ENCODE data around the gene ZDHHC24.
"Not testable (repeated sequence)": the region's sequence is repeated elsewhere in the genome, so short reads cannot be mapped to it uniquely, and the experiment has no call there.

Gene ZDHHC24

DNA sequence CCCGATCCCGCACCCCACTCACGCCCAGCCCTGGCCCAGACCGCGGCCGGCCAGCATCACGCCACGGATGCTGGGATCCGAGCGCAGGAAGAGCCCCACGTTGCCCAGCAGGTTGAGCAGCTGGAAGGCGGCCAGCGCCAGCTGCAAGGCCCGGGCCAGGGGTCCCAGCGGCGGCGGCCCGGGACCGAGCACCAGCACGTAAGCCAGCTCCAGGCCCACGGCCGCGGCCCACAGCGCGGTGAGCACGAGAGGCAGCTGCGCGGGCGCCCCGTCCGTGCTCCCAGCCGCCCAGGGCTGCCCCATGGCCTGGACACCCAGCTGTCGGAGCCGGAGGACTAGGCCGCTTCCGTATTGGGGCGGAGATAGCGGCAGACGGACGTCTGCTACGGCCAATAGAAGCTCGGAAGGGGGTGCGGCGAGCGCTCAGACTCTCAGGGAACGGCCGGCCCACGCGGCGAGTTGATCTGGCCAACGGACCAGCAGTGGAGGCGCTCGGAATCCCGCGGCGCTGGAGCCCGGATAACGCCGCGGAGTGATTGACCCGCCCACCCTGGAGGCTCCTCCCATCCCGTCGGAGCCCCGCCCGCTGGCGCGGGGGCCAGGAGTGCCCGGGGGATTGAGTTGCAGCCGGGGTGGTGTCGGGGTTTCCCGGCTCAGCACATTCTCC lies at the start of gene ZDHHC24:
TSS of gene ZDHHC24 (minus strand) at position 348 of the 667 bp plus-strand sequence. CDS start at position 303, 45 bp downstream.
- Histone ChIP-seq H3K9me3 (replicated peaks in 1 of 11) (no peaks in the 10 kb centered on the region), H3K4me2 (peak within 1 kb of the TSS; percentile 82 to 99 (median 96)), H3K27ac (peak within 1 kb of the TSS; percentile 76 to 96 (median 92); a peak in 21 of 22 replicates), H3K27me3 (no peaks in the 10 kb centered on the region), H3K36me3 (peaks cover 11 to 25% (median 22%) of the 10 kb centered on the region in 11 experiments; a peak in 19 of 22 replicates), H3K9ac (peak within 1 kb of the TSS; percentile 91 to 98 (median 94)), H3K4me1 (peaks cover 34 to 57% (median 47%) of the 10 kb centered on the region in 10 experiments), H3K4me3 (peak within 1 kb of the TSS; percentile 84 to 98 (median 94)), H4K20me1 (peaks cover 0 to 23% (median 0%) of the 10 kb centered on the region in 11 experiments; a peak in 3 of 22 replicates)
- no peak for TF ChIP-seq Cebpa-rat (IDR thresholded peaks at IDR 0.05)

GRCh38 chr11:66595245-66595904 lies 49.5 kb upstream of the ZDHHC24 start:
- peaks cover 2 to 21% (median 8%) of the 10 kb centered on the region in 11 experiments; a peak in 13 of 22 replicates for H4K20me1 ChIP-seq
- peak overlapping the region; percentile 57 to 89 (median 77); a peak in 21 of 22 replicates for H3K27ac ChIP-seq
- H3K4me2 ChIP-seq: peak overlapping the region; percentile 90 to 99 (median 95)
- TF ChIP-seq Cebpa-rat (IDR thresholded peaks at IDR 0.05): 0 out of 22 replicates have a peak, but pooled peaks of 1 of the 11 experiments have one; percentile 6
- no peaks in the 10 kb centered on the region for H3K27me3 ChIP-seq
- peak overlapping the region; percentile 13 to 69 (median 34); a peak in 17 of 20 replicates for H3K4me3 ChIP-seq
- H3K9me3 ChIP-seq (replicated peaks in 1 of 11): peaks cover 0 to 15% (median 8%) of the 10 kb centered on the region in 11 experiments; a peak in 16 of 22 replicates
- peaks cover 60 to 82% (median 74%) of the 10 kb centered on the region in 10 experiments for H3K4me1 ChIP-seq
- peaks cover 11 to 21% (median 16%) of the 10 kb centered on the region in 11 experiments for H3K36me3 ChIP-seq
- H3K9ac ChIP-seq: peak overlapping the region; percentile 49 to 87 (median 68)

- peak overlapping the region; percentile 90 to 99 (median 95) for H3K4me2 ChIP-seq
- H3K27ac ChIP-seq: peak overlapping the region; percentile 70 to 89 (median 79)
- H3K27me3 ChIP-seq: no peaks in the 10 kb centered on the region
- peak overlapping the region; percentile 72 to 92 (median 85) for H3K9ac ChIP-seq
- peaks cover 0 to 16% (median 6%) of the 10 kb centered on the region in 11 experiments; a peak in 7 of 22 replicates for H4K20me1 ChIP-seq
- H3K36me3 ChIP-seq: peaks cover 0 to 4% (median 0%) of the 10 kb centered on the region in 11 experiments; a peak in 6 of 22 replicates
- H3K9me3 ChIP-seq (replicated peaks in 1 of 11): peaks cover 0 to 29% (median 17%) of the 10 kb centered on the region in 11 experiments; a peak in 17 of 22 replicates
- no peak for TF ChIP-seq Cebpa-rat (IDR thresholded peaks at IDR 0.05)
- peak overlapping the region; percentile 61 to 79 (median 71) for H3K4me3 ChIP-seq
- peaks cover 45 to 66% (median 60%) of the 10 kb centered on the region in 10 experiments for H3K4me1 ChIP-seq
Measured at GRCh38 chr11:66593650-66594049, 47.8 kb upstream of the ZDHHC24 start.

GRCh38 chr11:66593303-66593635 lies 47.4 kb upstream of the ZDHHC24 start:
- Histone ChIP-seq H3K4me2 (peak overlapping the region; percentile 90 to 99 (median 95)), H4K20me1 (peaks cover 0 to 16% (median 6%) of the 10 kb centered on the region in 11 experiments; a peak in 6 of 22 replicates), H3K4me3 (peak overlapping the region; percentile 61 to 79 (median 71)), H3K9me3 (replicated peaks in 1 of 11) (peaks cover 0 to 29% (median 17%) of the 10 kb centered on the region in 11 experiments; a peak in 17 of 22 replicates), H3K27me3 (no peaks in the 10 kb centered on the region), H3K9ac (peak overlapping the region; percentile 72 to 92 (median 85)), H3K4me1 (peaks cover 45 to 66% (median 60%) of the 10 kb centered on the region in 10 experiments), H3K36me3 (peaks cover 0 to 4% (median 0%) of the 10 kb centered on the region in 11 experiments; a peak in 3 of 22 replicates), H3K27ac (peak overlapping the region; percentile 70 to 89 (median 79))
- no peak for TF ChIP-seq Cebpa-rat (IDR thresholded peaks at IDR 0.05)

GRCh38 chr11:66592457-66593302 lies 46.8 kb upstream of the ZDHHC24 start, which contains the start of the genes CCDC87 and CCS:
Gene CCDC87 (minus strand): TSS chr11:66593063. CDS start chr11:66593015, 48 bp downstream.
Gene CCS (plus strand): TSS chr11:66593185. CDS start chr11:66593262, 77 bp downstream.
- Histone ChIP-seq H3K36me3 (peaks cover 0 to 4% (median 0%) of the 10 kb centered on the region in 11 experiments; a peak in 3 of 22 replicates), H3K4me3 (peak within 1 kb of the TSS; percentile 61 to 79 (median 71)), H3K27ac (peak within 1 kb of the TSS; percentile 70 to 89 (median 79)), H3K4me1 (peaks cover 45 to 66% (median 60%) of the 10 kb centered on the region in 10 experiments), H4K20me1 (peaks cover 0 to 16% (median 6%) of the 10 kb centered on the region in 11 experiments; a peak in 6 of 22 replicates), H3K27me3 (no peaks in the 10 kb centered on the region), H3K9ac (peak within 1 kb of the TSS; percentile 72 to 92 (median 85)), H3K9me3 (replicated peaks in 1 of 11) (peaks cover 0 to 29% (median 17%) of the 10 kb centered on the region in 11 experiments; a peak in 17 of 22 replicates), H3K4me2 (peak within 1 kb of the TSS; percentile 90 to 99 (median 95))
- TF ChIP-seq Cebpa-rat (IDR thresholded peaks at IDR 0.05): no peak

GRCh38 chr11:66591175-66591574 lies 45.3 kb upstream of the ZDHHC24 start:
- Histone ChIP-seq H3K4me2 (peak overlapping the region in 8 of 11 experiments; percentile 90 to 98 (median 94); a peak in 12 of 22 replicates), H3K4me3 (no peak overlapping the region), H3K27ac (no peak overlapping the region), H4K20me1 (peaks cover 0 to 16% (median 6%) of the 10 kb centered on the region in 11 experiments; a peak in 6 of 22 replicates), H3K27me3 (no peaks in the 10 kb centered on the region), H3K4me1 (peaks cover 36 to 57% (median 52%) of the 10 kb centered on the region in 10 experiments), H3K9me3 (replicated peaks in 1 of 11) (peaks cover 0 to 31% (median 17%) of the 10 kb centered on the region in 11 experiments; a peak in 18 of 22 replicates), H3K9ac (no peak overlapping the region), H3K36me3 (no peaks in the 10 kb centered on the region)
- no peak for TF ChIP-seq Cebpa-rat (IDR thresholded peaks at IDR 0.05)

GRCh38 chr11:66589996-66590675 lies 44.3 kb upstream of the ZDHHC24 start:
- no peak overlapping the region for H3K9ac ChIP-seq

GRCh38 chr11:66589315-66589714 lies 43.5 kb upstream of the ZDHHC24 start:
- Histone ChIP-seq H3K4me1 (peaks cover 18 to 38% (median 33%) of the 10 kb centered on the region in 10 experiments), H3K9me3 (replicated peaks in 1 of 11) (peaks cover 0 to 32% (median 17%) of the 10 kb centered on the region in 11 experiments; a peak in 18 of 22 replicates)
- H4K20me1 ChIP-seq, H3K4me3 ChIP-seq, H3K36me3 ChIP-seq, H3K4me2 ChIP-seq, H3K9ac ChIP-seq, H3K27me3 ChIP-seq, H3K27ac ChIP-seq: not testable (repeated sequence)

More at GRCh38 chr11:66589996-66590675, 44.3 kb upstream of the ZDHHC24 start:
- Histone ChIP-seq H3K9me3 (replicated peaks in 1 of 11) (peaks cover 0 to 32% (median 17%) of the 10 kb centered on the region in 11 experiments; a peak in 18 of 22 replicates), H3K27me3 (no peaks in the 10 kb centered on the region), H4K20me1 (peaks cover 0 to 8% (median 0%) of the 10 kb centered on the region in 11 experiments; a peak in 2 of 22 replicates), H3K36me3 (no peaks in the 10 kb centered on the region), H3K4me1 (peaks cover 26 to 46% (median 41%) of the 10 kb centered on the region in 10 experiments), H3K4me2 (peak overlapping the region in 2 of 11 experiments; percentile 93 to 98; a peak in 5 of 22 replicates), H3K4me3 (no peak overlapping the region), H3K27ac (no peak overlapping the region)
- no peak for TF ChIP-seq Cebpa-rat (IDR thresholded peaks at IDR 0.05)

Measured in BLaER1 treated with 17β-estradiol and CSF1 and Interleukin-3, amounts not matched to agents 10 nM and 100 nM (cell line).